Activated CD4-positive, CD25-positive, alpha-beta regulatory T cell treated with anti-CD3 and anti-CD28 coated beads, Interleukin-2, amount 50 U/mL, for 72 hours (primary cell): ENCODE measurements around the gene TNFSF4.
A peak's percentile ranks its signal among the peaks of the same experiment; 100 is the strongest.

Source experiments
- DNase-seq: peaks from one replicate; pipeline ENCODE4 v3.0.0; 2021

TNFSF4 gene

DNA sequence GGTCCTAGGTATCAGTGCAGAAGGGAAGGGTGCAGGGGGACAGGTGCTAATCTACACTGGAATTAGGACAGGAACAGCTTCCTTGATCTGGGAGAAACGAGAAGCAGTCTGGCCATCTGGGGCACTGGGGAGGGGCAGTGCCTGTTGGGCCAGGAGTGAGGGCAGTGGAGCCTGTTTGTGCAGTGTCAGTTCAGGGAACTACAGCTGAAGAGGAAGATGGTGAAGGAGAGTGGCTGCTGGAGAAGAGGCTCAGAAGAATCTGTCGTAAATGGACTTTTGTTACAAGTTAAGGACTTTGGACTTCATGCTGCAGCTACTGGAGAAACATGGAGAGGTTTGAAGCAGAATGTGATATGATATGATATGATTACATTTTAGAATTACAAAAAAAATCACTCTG is 3.2 kb upstream of the TNFSF4 start:
- no peak for DNase-seq

DNA sequence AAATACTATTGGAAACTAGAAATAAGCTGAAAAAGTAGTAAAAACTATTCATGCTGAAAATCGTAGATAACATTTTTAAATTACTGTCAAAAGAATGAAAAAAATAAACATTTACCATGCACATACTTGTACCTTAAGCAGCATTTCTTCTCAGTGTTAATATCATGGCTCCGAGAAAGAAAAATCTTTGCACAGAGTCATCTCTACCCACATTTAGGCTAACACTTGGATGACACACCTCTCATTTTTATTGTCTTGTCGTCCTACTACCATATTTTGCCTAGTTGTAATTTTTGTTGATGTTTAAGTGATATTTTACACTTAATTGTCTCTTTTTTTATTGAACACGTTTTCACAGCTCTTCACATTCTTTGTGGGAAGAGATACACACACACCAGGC is 1.7 kb upstream of the TNFSF4 start:
- no peak for DNase-seq

DNA sequence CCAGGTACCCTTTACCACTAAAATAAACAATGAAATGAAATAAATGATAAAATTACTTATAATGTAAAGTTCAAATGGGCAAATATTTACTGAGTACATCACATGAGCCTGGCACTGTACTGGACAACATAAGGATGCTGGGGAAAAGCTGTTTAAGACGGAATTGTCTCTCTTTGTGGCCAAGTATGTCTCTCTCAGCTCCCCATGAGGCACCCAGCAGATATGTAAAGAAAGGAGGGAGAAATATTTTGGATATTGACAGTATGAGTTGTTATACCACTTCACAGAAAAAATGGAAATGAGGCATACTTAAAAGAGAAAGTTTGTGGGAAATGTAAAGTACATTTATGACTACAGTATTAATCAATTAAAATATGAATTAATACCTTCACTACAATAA is 1.0 kb upstream of the TNFSF4 start:
- DNase-seq: no peak

DNA sequence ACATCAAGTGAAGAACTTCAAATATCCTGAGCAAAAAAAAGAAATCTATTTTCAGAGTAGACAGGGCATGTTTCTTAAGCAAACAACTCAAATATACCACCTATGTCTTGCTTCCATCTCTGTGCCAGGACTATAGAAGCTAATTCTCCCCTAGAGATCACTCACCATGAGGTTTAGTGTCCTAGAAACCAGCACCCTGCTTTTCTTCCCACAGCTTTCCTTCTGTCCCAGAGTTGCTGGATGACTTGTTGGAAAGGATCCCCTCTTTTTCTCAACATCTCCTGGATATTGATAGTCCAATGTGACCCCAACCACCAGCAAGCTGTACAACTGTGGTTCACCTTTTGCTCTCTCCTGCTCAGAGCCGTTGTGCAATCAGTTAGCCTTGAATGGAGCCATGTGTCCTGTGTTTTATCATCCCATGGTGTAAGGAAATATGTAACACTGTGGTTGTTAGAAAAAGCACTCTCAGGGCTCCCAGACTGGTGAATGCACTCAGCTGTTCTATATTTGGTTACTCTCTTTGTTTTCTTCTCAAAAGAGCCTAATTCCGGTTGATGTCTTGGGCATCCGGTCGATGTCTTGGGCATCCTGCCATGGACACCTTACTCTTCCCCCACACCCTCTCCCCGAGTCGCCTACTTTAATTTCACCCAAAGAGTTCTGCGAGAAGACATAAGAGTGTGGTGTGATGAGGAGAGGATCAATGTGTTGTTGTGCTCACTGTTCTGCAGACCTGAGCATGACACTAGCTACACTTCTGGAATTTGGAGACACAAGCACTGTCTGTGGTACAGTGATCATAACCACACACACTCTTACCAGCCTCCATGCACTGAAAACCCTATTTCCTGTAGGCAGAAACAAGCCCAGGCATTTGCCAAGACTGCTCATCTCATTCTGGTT is 1.7 kb downstream of the TNFSF4 start:
- no peak for DNase-seq

DNA sequence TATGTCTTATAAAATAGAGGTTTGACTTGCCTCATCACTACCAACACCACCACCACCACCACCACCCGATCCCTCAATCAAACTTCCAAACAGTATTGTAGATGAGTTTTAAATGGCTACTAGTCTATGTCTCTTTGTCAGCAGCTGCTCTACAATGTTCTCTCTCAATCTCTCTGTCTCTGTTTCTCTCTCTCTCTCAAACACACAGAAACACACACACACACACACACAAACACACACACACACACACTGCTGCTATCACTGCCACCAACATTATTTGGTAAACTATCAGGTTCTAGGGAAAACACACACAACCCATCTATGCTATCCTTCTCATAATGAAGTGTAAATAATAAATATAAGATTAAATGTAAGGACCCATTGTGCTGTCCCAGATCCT is 2.4 kb downstream of the TNFSF4 start:
- no peak for DNase-seq

DNA sequence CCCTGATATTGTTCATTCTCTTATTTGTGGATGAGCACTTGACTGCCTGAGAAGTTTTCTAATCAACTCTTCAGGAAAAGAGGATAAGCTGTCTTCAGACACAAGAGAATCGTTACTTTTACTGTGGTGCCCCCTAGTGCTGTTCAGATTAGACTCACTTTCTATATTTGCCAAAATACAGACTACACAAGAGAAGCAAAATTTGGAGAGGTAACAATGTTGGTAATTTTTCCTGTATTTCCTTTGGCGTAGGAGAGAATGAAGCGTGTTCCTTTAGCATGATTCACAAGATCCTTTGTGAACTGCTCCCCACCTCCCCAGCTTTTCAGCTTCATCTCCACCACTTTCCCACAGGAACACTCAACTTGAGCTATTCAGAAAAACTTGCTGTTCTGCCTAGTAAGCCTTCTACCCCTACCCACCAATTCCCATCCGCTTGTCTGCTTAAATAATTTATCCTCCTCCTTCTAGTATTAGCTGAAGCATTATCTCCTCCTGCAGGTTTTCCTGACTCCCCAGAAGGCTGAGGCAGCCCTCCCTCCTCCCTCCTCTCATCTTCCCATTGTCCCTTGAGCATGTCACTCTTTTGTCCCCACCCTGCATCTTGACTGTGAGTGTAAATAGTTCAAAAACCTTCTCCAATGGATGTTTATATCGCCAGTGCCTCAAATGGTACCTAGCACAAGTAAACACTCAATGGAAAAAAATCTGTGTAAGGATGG is 4.5 kb downstream of the TNFSF4 start:
- DNase-seq: no peak

DNA sequence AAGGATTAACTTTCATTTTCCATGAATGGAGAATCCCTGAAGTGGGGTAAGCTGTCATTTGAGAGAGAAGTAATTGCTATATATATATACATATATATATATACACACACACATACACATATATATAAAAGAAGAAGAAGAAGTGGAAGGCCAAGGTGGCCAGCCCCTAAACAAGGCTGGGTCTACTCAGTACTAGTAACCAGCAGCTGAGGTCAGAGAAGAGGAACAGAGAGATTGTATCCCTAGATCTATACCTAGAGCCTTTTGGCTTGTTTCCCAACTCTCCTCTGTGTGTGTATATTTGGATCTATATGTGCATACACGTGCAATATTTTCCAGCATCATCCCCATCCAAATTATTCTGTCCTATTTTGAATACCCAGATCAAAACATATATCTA is 5.2 kb downstream of the TNFSF4 start:
- DNase-seq: no peak

DNA sequence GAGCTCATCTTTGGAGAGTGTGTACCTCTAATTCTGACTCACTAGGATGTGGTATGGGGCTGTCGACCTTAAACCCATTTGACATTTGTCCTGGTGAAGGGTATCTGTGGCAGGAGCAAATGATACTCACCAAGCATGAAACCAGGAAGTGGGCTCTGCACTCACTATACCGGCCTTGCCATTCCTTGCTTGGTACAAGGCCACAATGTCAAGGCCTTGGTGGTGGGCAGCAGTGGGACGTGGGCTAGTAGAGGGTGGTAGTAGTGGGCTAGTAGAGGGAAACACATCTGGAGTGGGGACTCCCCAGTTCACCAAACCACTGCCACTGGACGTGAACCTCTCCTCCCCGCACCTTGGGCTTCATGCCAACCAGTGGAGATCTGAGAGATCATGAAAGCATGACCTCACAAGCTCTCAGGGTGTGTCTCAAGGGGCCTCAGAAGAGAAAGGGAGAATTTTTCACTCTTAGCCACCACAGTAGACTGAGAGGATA is 11.5 kb downstream of the TNFSF4 start:
- peak; percentile 58 for DNase-seq

DNA sequence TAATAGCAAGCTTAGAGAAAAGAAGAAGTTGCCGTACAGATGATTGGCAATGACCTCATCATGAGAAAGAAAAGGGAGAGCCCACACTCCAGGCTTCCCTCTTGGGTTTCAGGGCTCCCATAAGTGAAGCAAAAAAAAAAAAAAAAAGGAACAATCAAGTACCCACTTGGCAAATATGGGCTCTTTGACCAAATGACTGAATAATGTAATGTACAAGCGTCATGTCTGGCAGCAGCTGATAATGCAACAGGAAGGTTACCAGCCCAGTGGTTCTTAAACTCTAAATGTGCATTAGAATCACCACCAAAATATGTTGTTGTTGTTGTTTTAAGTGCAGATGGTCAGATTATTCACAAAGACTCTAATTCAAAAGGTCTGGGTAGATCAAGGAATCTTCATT is 13.5 kb downstream of the TNFSF4 start:
- no peak for DNase-seq

DNA sequence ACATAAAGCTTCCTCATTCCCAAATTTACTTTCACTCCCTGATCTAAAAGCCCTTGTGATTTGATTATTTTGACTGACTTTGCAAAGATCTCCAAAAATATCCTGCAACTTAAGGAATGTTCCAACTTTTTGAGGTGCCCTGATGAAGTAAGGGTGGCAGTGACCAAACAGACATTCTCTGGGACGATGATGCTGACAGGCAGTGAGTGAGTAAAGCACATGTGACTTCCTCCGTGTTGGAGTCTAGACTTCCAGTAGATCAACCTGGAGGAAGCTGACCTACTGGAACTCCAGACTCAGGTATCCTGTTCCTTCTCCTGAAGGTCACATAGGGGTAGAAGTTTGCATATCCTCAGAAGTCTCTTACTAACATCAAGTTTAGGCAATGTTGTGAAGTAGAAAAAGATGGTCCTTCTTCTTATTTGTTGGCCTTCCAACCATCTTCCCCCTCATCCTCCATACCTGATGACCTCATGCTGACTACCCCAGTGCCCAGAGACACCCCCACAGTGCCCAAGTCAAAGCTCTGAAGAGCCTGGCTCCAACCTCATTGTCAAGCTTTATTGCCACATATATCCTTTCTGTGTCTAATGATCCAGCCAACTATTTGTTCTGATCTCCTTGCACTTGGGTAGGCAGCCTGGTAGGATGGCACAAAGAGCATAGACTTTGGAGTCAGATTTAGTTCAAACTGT is 16.0 kb downstream of the TNFSF4 start:
- no peak for DNase-seq

DNA sequence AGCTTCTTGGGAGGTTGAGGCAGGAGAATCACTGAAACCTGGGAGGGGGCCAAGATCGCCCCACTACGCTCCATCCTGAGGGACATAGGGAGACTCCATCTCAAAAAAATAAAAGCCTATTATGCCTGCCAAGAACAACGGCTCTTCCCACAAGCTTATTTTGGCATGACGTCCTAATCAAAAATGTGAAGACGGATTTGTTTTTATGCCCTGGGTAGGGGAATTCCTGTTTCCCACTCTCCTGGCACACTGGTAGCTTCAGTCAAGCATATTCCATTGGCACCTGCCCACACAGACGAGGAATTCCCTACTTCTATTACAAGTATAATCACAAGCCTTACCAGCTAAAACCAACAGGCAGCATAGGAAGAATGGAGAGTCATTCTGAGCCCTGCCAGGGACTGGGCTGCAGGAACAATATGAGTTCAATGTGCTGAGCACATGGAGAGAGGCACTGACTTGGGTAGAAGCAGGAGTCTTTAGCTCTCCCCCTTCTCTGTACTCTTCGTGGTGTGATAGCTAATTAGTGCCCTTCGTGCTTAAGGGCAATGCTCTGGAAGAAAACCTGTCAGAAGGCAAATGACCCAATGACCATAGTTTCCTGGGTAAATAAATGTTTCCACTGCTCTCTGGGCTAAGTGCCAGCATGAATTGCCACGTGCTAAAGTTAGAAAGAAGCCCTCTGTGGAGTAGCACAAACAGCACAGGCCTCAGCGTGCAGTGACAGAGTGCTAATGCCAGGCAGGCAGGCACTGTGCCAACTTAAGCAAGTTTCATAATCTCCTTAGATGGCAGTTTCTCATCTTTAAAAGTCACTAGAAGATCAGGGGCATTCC is 16.8 kb downstream of the TNFSF4 start:
- no peak for DNase-seq

DNA sequence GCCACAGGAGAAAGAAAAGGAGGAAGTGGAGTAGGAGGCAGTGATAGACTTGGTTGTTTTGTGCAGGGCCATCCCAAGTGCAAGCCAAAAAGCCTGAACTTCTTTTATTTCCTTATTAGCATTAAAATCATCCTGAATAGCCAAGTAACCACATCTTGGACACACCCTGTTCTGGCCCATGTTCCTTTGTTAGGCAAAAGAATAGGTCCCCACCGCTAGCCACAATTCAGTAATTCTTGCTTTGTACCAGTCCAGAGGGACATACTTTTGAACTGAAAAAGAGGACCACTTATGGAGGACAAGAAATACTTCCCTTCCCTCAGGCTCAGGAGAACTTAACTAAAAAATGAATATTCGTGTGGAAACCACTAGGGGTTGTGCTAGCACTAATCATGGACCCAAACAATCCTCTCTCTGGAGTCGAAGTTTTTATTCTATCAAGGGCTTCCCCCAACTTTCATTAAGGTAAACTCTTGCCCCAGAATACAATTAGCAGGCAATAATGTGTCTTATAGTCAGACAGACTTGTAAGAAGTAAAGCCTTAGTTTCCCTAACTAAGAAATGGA is 19.4 kb downstream of the TNFSF4 start:
- DNase-seq: no peak

DNA sequence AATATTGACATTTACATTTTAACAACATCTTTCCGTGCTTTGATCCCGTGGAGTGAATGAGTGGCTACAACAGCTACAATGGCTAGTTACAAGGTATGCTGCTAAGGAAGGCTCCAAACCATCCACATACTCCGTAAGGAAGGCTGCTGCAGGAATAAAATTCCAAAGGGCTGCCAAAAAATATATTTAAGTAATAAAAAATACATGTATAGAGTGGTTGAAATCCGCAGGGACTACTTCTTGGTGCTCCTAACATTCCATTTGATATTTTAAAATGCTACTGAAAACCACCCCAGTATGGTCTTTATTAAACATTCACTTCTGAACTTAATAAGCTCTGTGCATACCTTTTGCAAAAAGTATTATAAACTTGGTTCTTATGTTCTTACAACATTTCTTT is 25.3 kb downstream of the TNFSF4 start:
- no peak for DNase-seq

DNA sequence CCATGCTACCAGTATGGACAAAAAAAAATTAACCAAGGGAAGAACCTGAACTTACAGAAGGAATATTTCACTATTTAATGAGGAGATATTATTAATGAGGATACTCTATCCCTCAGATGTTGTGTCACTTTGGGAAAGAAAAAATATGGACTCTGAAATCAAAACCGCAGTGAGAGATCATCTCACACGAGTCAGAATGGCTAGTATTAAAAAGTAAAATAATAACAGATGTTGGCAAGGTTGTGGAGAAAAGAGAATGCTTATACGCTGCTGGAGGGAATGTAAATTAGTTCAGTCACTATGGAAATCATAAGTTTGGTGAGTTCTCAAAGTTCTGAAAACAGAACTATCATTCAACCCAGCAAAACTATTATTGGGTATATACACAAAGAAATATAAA is 30.9 kb downstream of the TNFSF4 start:
- no peak for DNase-seq

DNA sequence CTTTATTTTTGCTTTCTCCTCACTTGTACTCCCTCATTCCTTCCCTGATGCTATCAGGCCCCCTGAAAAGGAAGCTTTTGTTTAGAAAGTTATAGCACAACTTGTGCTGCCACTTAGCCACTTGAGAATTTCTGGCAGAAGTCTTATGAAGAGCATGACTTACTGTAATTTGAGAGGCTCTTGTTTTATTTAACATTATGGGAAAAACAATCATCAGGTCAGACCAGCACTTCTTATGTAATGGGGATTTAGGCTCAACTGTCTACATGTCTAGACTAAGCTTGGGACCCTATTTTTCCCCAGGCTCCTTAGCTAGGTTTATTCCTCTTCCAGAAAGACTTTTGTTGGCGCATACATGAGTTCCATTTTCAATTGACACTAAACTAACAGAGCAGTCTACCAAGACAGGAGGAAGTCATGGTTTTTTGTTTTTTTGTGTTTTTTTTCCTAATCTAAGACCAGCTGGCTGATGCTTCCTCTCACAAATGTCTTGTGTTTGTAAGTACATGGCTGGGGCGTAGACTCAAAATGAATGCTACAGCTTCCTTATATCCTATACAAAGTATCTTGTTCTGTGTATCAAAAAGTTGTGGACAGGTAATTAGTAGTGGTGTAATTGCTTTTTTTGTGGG is 31.5 kb downstream of the TNFSF4 start:
- no peak for DNase-seq

DNA sequence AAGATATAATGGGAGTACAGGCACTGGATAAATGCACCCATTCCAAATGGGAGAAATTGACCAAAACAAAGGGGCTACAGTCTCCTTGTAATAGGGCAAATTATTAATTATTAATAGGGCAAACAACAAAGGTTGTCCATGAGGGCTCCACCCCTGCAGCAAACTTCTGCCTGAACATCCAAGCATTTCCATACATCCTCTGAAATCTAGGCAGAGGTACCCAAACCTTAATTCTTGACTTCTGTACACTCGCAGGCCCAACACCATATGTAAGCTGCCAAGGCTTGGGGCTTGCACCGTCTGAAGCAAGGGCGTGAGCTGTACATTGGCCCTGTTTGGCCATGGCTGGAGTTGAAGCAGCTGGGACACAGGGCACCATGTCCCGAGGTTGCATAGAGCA is 33.7 kb downstream of the TNFSF4 start:
- DNase-seq: no peak

DNA sequence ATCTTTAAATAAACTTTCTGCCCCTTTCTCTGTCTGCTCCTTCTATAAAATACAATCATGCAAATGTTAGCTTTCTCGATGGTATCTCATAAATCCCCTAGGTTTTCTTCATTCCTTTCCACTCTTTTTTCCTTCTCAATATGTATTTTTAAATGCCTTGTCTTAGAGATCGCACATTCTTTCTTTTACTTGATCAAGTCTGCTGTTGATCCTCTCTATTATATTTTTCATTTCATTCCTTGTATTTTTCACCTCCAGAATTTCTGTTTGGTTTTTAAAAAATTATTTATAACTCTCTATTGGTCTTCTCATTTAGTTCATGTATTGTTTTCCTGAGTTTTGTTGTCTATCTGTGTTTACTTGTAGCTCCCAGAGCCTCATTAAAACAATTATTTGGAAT is 36.0 kb downstream of the TNFSF4 start:
- DNase-seq: no peak

DNA sequence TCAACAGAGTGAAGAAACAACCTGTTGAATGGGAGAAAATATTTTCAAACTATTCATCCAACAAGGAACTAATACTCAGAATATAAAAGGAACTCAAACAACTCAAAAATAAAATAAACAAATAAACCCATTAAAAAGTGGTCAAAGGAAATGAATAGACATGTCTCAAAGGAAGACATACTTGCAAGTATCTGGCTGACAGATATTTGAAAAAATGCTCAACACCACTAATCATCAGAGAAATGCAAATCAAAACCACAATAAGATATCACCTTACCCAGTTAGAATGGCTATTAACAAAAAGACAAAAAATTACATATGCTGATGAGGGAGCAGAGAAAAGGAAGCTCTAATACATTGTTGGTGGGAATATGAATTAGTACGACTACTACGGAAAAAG is 38.2 kb downstream of the TNFSF4 start:
- no peak for DNase-seq

DNA sequence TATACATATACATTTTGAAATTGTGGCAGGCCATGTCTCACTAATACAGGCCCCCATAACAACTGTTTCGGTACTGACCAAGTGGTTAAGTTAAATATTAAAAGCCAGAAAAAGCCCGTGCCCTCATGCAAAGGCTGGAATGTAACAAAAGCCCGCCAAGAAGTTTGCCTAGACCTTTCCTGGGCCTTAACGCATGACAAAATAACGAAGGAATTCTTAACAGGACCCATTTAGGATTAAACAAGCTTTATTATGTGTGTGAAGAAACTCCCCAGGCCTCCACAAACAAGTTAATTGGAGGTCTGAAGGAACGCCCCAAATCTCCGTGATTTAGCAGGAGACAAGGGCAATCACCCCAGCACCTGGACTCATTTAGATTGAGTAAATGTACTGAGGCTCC is 42.4 kb downstream of the TNFSF4 start:
- no peak for DNase-seq

DNA sequence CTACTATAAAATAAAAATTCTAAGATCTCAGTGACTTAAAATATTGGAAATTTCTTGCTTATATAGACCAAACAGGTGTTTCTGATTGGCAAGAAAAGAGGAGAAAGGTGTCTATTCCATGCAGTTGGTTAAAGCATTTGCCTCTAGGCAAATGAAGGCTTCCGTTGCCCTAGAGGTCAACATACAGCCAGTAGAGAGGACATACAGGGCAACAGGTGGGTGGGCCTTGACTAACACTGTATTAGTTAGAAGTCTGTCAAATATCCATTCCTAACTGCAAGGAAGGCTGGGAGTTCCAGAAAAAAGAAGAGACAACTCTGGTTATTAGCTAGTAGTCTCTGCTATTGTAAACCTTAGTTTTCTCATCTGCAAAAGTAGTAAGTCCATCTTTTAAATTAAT is 43.0 kb downstream of the TNFSF4 start:
- no peak for DNase-seq

DNA sequence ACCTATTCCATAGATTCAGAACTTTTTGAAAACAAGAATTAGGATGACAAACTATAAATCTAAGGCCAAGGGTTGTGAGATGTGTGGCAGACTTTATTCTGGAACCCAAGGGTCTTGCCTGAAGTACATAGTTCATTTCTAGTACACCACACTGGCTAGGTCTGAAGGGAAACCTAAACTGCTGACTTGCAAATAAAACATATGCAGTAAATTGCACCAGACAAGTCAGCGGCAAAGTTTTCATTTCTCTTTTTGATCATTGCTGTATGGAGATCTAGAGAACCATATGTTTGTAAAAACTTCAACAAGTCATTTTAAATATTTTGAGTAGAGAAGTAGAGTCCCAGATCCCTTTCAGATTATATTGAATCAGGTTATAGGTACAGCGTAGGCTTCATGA is 43.9 kb downstream of the TNFSF4 start:
- no peak for DNase-seq

DNA sequence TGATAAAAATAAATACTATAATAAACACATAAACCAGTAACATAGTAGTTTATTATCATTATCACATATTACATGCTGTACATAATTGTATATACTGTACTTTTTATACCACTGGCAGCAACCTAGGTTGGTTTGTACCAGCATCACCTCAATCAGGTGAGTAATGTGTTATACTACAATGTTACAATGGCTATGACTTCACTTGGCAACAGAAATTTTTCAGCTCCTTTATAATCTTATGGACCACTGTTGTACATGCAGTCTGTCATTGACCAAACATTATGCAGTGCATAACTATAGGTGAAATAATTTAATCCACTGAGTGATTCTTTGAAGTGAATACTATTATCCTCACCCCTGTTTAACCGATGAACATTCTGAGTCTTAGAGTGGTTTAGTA is 44.5 kb downstream of the TNFSF4 start:
- no peak for DNase-seq
